MG63 (cell line): ENCODE measurements around the gene ANKHD1. TPM values are rescaled to one million over a fixed set of nuclear protein-coding genes. Genes with fewer than 3 reads are reported as not detected.

ENCODE experiments used
- DNase-seq: peaks from one replicate; pipeline ENCODE4 v3.0.0-alpha.2; 2020
- H3K27me3 ChIP-seq: fragments of 250-450 bp; sonication (Bioruptor Pico); 2 replicates; pipeline ENCODE4 v1.5.1; 2020; ENCODE audit warnings: mild to moderate bottlenecking, moderate library complexity
- H3K36me3 ChIP-seq: fragments of 250-450 bp; sonication (Bioruptor Pico); 2 replicates; pipeline ENCODE4 v1.5.1; 2020; ENCODE audit warnings: mild to moderate bottlenecking, moderate library complexity
- H3K4me3 ChIP-seq: fragments of 250-450 bp; sonication (Bioruptor Pico); 2 replicates; pipeline ENCODE4 v1.5.1; 2020; ENCODE audit warnings: mild to moderate bottlenecking, moderate library complexity
- H3K9me3 ChIP-seq: fragments of 250-450 bp; sonication (Bioruptor Pico); 2 replicates; pipeline ENCODE4 v1.5.1; 2020; ENCODE audit warnings: mild to moderate bottlenecking, moderate library complexity
- total RNA-seq: library from RNA; depleted of rRNA; stranded (reverse); fragments of >200 nt; shearing (Covaris generic); gene quantifications from 2 replicates; pipeline ENCODE4 v1.2.3, GENCODE V29; 2014; ENCODE audit warnings: low replicate concordance

The ANKHD1 gene
- total RNA-seq, 1 experiment from 2014 or later = 38.6 TPM

- no peak overlapping the region for H3K4me3 ChIP-seq
- no peaks in the 10 kb centered on the region for H3K27me3 ChIP-seq
- DNase-seq = no peak
- H3K36me3 ChIP-seq = no peaks in the 10 kb centered on the region
- no peaks in the 10 kb centered on the region for H3K9me3 ChIP-seq
Observed at GRCh38 chr5:140366589-140367255, 34.9 kb upstream of the ANKHD1 start.

DNA sequence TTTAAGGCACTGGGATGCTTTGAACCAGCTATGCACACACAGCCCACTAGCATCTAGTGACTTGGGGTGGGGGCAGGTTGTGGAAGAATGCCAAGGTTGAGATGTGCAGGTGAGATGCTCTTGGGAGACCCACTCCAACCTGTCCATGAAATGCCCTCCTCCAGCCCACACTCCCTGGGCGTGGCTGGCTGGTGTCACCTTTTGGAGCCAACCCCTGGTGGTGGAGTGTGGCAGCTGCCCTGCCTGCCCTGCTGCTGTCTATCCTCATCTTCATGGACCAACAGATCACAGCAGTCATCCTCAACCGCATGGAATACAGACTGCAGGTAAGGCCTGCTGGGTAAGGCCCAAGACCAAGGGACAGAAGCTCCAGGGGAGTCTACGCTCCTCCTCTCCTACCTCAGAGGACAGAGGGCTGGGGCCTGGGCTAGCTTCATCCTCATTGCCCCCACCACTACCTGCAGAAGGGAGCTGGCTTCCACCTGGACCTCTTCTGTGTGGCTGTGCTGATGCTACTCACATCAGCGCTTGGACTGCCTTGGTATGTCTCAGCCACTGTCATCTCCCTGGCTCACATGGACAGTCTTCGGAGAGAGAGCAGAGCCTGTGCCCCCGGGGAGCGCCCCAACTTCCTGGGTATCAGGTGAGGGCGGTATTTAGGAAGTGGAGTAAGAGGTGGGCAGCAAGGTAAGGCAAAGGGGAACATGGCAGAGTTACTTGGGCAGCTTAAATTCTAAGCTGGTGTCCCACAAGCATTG lies 34.2 kb upstream of the ANKHD1 start:
- no peaks in the 10 kb centered on the region for H3K36me3 ChIP-seq
- no peak for DNase-seq
- no peak overlapping the region for H3K4me3 ChIP-seq
- no peaks in the 10 kb centered on the region for H3K27me3 ChIP-seq
- no peaks in the 10 kb centered on the region for H3K9me3 ChIP-seq

DNA sequence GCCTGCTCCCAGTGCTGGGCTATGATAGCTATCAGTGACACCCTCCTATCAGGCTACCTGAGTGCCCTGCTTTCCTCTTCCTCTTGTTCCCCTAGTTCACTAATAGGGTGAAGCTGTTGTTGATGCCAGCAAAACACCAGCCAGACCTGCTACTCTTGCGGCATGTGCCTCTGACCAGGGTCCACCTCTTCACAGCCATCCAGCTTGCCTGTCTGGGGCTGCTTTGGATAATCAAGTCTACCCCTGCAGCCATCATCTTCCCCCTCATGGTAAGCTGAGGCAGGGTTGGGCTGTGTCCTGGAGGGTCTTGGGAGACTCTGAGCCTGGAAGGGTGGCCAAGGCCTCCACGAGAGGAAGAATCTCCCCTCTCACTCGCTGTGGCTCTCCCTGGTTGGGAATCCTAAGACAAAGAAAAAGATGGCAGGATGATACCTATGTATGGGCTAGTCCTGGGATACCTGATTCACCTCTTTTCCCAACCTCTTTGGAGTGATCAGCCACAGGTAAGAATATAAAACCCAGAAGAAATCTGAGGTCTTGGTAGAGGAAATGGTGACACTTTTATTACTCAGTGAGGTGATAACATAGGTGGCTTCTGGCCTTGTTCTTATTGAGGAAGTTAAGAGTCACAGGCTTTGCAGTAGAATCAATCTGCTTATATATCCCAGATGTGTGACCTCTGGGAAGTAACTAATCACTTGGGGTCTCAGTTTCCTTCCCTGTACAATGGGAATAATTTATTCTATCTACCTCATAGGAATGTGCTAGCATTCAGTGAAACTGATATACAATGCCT lies 30.1 kb upstream of the ANKHD1 start:
- DNase-seq = no peak
- Histone ChIP-seq H3K27me3 (no peaks in the 10 kb centered on the region), H3K4me3 (no peak overlapping the region), H3K9me3 (no peaks in the 10 kb centered on the region), H3K36me3 (no peaks in the 10 kb centered on the region)

DNA sequence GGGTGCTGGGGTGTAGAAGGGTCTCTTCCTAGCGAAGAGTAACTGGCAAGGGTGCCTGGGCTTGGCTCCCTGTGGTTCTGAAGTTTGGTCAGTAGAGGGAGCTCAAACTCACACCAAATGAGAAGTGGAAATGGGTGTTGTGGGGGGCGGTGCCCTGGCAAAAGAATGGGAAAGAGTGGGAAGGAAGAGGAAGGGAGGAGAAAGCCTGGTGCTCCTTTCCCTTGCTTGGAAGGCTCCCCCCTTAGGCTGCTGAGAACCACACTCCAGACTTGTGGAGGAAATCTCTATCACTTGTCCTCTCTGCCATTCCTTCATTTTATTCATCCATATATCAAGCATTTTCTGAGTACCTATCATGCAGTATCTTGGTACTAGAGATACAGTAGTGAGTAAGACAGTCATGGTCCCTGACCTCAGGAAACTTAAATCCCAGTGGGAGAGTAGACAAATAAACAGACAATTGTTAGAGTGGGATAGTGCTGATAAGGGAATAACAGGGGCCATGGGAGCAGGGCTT lies 28.6 kb upstream of the ANKHD1 start:
- Histone ChIP-seq H3K4me3 (no peak overlapping the region), H3K36me3 (no peaks in the 10 kb centered on the region), H3K9me3 (no peaks in the 10 kb centered on the region), H3K27me3 (no peaks in the 10 kb centered on the region)
- DNase-seq = peak; percentile 89

DNA sequence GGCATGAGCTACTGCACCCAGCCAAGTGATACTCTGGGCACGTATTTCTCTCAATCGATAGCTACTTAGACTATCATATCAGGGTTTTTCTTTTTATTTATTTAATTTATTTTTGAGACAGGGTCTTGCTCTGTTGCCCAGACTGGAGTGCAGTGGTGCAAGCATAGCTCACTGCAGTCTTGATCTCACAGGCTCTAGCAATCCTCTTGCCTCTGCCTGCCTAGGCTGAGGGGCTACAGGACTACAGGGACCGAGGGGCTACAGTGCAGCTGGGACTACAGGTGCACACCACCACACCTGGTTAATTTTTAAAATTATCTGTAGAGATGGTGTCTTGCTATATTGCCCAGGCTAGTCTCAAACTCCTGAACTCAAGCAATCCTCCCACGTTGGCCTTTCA lies 20.3 kb upstream of the ANKHD1 start:
- DNase-seq = no peak
- H3K4me3 ChIP-seq = no peak overlapping the region
- no peaks in the 10 kb centered on the region for H3K27me3 ChIP-seq
- no peaks in the 10 kb centered on the region for H3K36me3 ChIP-seq
- H3K9me3 ChIP-seq = peaks cover 4% of the 10 kb centered on the region; the same call in 1 of the 2 replicates

- H3K27me3 ChIP-seq = no peaks in the 10 kb centered on the region
- no peak for DNase-seq
Observed at GRCh38 chr5:140381972-140382371, 19.7 kb upstream of the ANKHD1 start.

DNA sequence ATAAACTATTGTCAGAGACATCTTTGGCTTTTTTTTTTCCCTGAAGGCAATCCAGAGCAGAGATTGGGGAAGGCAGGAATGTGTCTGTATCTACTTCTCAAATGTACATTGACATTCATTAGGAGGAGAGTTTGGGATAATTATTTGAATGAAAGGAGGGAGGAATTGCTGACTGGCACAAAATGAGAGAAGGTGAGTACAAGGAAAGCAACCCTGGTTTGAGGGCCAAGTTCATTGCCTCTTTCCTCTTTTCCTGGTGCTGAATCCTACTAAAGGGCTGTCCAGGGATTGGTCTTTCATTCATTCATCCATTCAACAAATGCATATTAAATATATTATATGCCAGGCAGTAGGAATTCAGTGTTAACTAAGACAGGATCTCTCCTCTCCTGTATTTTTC lies 18.8 kb upstream of the ANKHD1 start:
- Histone ChIP-seq H3K36me3 (no peaks in the 10 kb centered on the region), H3K27me3 (no peaks in the 10 kb centered on the region), H3K4me3 (no peak overlapping the region), H3K9me3 (peaks cover 4% of the 10 kb centered on the region; the same call in 1 of the 2 replicates)
- DNase-seq = no peak

More at GRCh38 chr5:140381972-140382371, 19.7 kb upstream of the ANKHD1 start:
- no peak overlapping the region for H3K4me3 ChIP-seq
- H3K9me3 ChIP-seq = peaks cover 4% of the 10 kb centered on the region; the same call in 1 of the 2 replicates
- H3K36me3 ChIP-seq = no peaks in the 10 kb centered on the region

GRCh38 chr5:140383300-140383699 lies 18.3 kb upstream of the ANKHD1 start:
- H3K27me3 ChIP-seq = no peaks in the 10 kb centered on the region
- no peak for DNase-seq

GRCh38 chr5:140388052-140388451 lies 13.6 kb upstream of the ANKHD1 start:
- no peaks in the 10 kb centered on the region for H3K36me3 ChIP-seq
- DNase-seq = no peak

More at GRCh38 chr5:140383300-140383699, 18.3 kb upstream of the ANKHD1 start:
- Histone ChIP-seq H3K4me3 (no peak overlapping the region), H3K36me3 (no peaks in the 10 kb centered on the region), H3K9me3 (peaks cover 4% of the 10 kb centered on the region; the same call in 1 of the 2 replicates)

GRCh38 chr5:140391312-140391711 lies 10.3 kb upstream of the ANKHD1 start:
- no peaks in the 10 kb centered on the region for H3K27me3 ChIP-seq
- no peaks in the 10 kb centered on the region for H3K36me3 ChIP-seq
- DNase-seq = peak; percentile 52
- no peak overlapping the region for H3K4me3 ChIP-seq
- no peaks in the 10 kb centered on the region for H3K9me3 ChIP-seq

More at GRCh38 chr5:140388052-140388451, 13.6 kb upstream of the ANKHD1 start:
- Histone ChIP-seq H3K27me3 (no peaks in the 10 kb centered on the region), H3K9me3 (no peaks in the 10 kb centered on the region), H3K4me3 (no peak overlapping the region)

DNA sequence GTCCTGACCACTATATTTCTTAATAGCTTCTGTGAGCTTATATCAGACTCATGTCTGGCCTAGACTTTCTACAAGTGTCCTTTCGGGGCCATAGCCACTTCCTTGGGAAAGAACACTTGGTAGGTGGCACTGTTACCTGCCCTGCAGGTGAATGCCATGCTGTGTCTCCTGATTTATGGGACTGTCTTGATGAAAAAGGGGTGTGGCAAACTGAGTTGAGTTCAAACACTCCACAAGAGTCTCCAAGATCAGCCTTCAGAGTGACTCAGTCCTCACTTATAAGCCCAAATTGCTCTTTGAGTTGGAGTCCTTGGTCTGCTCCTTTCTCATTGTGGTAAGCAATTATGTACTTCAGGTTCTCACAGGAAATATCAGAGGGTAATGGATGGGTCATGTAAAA lies 9.9 kb upstream of the ANKHD1 start:
- Histone ChIP-seq H3K4me3 (no peak overlapping the region), H3K27me3 (no peaks in the 10 kb centered on the region), H3K36me3 (no peaks in the 10 kb centered on the region), H3K9me3 (no peaks in the 10 kb centered on the region)
- no peak for DNase-seq

DNA sequence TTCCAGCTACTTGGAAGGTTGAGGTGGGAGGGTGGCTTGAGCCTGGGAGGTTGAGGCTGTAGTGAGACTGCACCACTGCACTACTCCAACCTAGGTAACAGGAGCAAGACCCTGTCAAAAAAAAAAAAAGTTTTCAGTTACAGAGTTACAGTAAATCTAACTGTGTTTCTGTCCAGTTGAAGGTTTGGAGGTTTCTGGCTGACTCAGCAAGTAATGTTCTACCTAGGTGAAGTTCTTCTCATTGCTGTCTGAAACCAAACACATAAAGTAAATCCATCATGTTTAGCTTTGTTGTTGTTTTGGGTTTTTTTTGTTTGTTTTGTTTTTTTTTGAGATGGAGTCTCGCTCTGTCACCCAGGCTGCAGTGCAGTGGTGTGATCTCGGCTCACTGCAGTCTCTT lies 7.9 kb upstream of the ANKHD1 start:
- Histone ChIP-seq H3K4me3 (no peak overlapping the region), H3K36me3 (no peaks in the 10 kb centered on the region), H3K27me3 (no peaks in the 10 kb centered on the region), H3K9me3 (no peaks in the 10 kb centered on the region)
- DNase-seq = no peak

DNA sequence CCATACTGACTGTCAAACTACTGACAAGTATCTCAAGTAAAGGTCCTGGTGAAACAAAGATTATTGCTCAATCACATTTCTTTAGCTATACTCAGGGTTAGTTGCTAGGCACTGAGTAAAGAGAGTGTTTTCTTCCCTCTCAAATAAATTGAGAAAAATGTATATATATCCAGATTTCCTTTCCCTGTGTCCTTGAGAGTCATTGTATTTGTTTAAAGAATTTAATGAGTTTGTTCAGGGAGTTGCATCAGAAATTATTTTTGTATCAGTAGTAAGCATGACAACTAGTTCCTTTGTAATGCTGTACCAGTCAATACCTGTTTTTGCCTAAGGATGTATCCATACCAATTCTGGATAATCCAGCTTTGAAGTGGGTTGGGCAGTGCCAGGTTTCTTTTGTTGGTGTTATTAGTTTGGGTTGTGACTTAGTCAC lies 3.2 kb upstream of the ANKHD1 start:
- H3K36me3 ChIP-seq = peaks cover 4% of the 10 kb centered on the region
- H3K9me3 ChIP-seq = no peaks in the 10 kb centered on the region
- H3K4me3 ChIP-seq = no peak overlapping the region
- no peak for DNase-seq
- no peaks in the 10 kb centered on the region for H3K27me3 ChIP-seq

- Histone ChIP-seq H3K27me3 (no peaks in the 10 kb centered on the region), H3K4me3 (peak overlapping the region; percentile 94), H3K9me3 (no peaks in the 10 kb centered on the region), H3K36me3 (peaks cover 4% of the 10 kb centered on the region)
- peak; percentile 50 for DNase-seq
Observed at GRCh38 chr5:140399979-140400729, 1.5 kb upstream of the ANKHD1 start.

DNA sequence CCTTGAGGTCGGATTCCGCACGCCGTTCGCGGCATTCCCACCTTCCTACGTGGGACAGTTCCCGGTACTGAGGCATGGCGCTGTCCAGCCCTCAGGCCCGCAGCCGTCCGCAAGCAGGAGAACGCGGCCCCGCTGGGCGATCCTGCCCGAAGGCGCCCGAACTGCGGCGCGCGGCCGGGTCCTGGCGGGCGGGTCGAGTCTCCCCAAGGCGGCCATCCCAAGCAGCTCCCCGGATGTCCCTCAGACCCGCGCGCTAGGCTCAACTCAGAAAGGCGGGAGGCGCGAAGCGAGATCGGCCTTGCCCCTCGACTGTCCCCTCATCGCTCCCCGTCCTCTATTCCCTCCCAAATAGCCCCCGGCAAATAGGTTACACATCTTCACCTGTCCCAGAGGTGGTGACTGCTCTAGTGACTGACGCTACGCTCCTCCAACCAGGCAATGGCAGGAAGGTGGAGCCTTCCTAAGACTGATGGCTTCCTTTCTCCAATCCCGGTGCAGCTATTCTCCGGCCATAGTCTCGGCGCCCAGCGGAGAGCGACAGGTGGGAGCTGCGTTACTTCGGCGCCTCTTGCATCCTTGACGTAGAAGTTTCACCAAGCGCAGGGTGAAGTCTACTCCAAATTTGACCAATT lies 787 bp upstream of the ANKHD1 start:
- Histone ChIP-seq H3K4me3 (peak overlapping the region; percentile 94), H3K36me3 (peaks cover 9% of the 10 kb centered on the region), H3K9me3 (no peaks in the 10 kb centered on the region), H3K27me3 (no peaks in the 10 kb centered on the region)
- peak; percentile 97 for DNase-seq
